Astrocyte (in vitro differentiated cells and primary cell): ENCODE data around the gene HEXB.

ENCODE experiments used
- CTCF ChIP-seq: IDR thresholded peaks from 2 replicates; pipeline ENCODE4 v1.5.1; 2011; ENCODE audit warnings: low read depth, mild to moderate bottlenecking, inconsistent platforms, low read length, moderate library complexity; ENCODE audit not compliant: insufficient read depth
- EZH2 ChIP-seq: IDR thresholded peaks from 2 replicates; pipeline ENCODE4 v1.6.1; 2012; ENCODE audit warnings: mild to moderate bottlenecking, low read length, inconsistent platforms; ENCODE audit not compliant: insufficient read depth

- TF ChIP-seq CTCF: no peak
- TF ChIP-seq EZH2: no peak
Observed at GRCh38 chr5:74643111-74643562, 41.9 kb upstream of the HEXB start.
